HG03060 (cell line): ENCODE data around the gene MARCHF3.
"Not testable (repeated sequence)": the region's sequence is repeated elsewhere in the genome, so short reads cannot be mapped to it uniquely, and the experiment has no call there.

Experiments
- ATAC-seq: cut with Tn5 transposase; IDR thresholded peaks from one replicate; pipeline ENCODE4 v1.9.1; 2021; ENCODE audit warnings: low read depth, moderate number of reproducible peaks; ENCODE audit not compliant: unreplicated experiment

MARCHF3 gene

DNA sequence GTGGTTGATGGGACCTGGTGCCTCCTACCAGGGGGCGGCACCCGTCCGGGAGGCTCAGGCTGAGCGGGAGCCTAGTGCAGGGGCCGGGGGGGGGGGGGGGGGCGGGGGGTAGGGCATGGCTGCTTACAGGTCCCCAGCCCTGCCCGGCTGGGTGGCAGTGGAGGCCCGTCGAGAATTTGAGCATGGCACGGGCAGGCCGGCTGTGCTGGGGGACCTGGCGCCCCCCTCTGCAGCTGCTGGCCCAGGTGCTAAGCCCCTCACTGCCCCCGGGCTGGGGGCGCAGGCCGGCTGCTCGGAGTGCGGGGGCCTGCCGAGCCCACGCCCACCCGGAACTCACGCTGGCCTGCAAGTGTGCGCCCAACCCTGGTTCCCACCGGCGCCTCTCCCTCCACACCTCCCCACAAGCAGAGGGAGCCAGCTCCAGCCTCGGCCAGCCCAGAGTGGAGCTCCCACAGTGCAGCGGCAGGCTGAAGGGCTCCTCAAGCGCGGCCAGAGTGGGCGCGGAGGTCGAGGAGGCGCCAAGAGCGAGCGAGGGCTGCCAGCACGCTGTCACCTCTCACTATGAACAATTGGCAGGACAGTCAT is 175.7 kb downstream of the MARCHF3 start:
- ATAC-seq: no peak

GRCh38 chr5:126853541-126854307 is 176.6 kb downstream of the MARCHF3 start:
- not testable (repeated sequence) for ATAC-seq

DNA sequence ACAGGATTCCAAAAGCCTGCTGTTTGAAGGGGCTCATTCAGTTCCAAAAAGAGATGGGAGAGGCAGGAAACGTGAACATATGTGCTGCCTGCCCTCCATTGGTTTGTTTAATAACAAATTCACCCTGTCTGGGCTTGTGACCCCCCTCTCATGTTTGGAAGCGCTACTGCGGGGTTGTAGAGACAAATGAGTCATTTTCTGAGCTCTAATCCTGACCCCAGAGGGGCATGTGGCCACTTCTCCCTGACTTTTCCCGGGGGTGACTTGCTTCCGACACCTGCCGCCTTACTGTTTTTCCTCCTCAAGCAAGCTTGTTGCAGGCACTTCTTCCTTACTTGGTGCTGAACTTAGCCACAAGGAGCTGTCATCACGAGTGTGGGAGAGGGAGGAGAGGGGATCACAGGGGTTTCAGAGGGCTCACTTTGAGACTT is 177.5 kb downstream of the MARCHF3 start:
- no peak for ATAC-seq

DNA sequence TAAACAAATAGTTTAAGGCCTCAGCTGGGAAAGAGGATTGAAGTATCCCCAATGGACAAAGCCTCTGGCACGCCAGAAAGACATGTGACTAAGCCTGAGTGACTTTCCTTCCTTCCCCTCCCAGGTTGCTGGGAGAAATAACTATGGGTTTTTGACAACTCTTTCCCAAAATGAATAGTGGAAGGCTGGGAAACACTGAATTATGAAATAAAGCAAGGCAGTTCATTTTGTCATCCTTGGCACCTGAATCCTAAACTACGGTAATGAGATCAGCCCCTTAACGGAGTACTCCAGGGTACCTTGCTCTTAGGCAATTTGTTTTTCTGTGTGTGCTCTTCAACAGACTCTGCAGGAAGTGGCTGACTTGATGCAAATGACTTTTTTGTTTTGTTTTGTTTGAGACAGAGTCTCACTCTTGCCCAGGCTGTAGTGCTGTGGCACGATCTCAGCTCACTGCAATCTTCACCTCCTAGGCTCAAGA is 178.2 kb downstream of the MARCHF3 start:
- ATAC-seq: no peak

- no peak for ATAC-seq
These were observed 178.8 kb downstream of the MARCHF3 start for GRCh38 chr5:126851501-126852011.

GRCh38 chr5:126849101-126849678 is 181.2 kb downstream of the MARCHF3 start:
- no peak for ATAC-seq

DNA sequence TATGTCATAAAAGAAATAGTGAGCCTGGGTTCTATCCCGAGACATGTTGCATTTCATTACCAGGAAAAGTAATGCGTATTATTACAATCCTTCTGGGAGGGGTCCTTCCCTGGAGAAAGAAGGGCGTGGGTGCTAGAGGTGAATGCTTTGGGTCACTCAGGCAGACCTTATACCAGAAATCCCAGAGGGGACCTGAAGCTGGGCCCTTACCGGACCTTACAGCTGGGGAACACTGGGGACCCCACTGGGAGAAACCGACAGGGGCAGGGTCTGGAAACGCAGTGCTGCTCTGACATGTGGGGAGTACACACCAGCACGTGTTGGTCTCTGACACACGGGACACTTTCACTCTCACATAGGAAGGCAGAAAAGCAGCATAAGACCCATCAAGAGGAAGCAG is 182.1 kb downstream of the MARCHF3 start:
- ATAC-seq: no peak

DNA sequence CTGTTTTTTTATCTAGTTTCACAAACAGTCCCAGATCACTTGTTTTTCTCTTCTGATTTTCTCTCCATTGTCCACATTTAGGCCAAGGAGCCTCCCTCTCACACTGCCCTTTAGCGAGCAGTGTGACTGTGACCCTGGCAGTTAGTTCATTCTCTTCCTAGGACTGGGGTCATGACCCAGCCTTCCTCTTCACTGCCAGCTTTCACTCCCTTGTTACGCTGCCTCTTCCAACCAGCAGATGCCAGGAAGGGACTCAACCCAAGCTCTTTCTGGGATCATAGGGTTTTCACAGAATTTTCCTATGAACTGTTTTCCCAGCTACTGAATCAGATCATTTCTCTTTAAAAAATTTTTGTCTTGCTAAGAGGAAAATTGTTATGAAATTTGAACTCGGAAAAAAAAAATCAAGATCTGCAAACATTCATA is 182.5 kb downstream of the MARCHF3 start:
- ATAC-seq: no peak

DNA sequence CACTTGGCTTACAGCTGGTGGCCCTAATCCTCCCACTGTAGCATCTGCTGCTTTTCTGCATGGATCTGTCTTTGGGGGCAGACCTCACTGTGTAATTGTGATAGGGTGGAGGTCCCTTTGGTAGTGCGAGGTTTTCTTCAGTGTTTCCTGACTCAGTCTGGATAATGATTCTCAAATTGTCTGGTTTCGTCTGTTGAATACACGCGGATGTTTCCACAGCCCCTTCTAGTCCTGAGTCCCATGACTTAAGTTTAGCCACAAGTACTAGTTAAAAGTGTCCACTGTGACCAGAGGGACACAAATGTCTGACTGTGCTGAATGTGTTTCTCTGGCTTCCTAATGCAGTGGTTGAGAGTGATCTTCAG is 182.9 kb downstream of the MARCHF3 start:
- no peak for ATAC-seq

- ATAC-seq: no peak
These were observed 183.5 kb downstream of the MARCHF3 start for GRCh38 chr5:126846744-126847455.

- ATAC-seq: no peak
These were observed 184.0 kb downstream of the MARCHF3 start for GRCh38 chr5:126846344-126846743.

- ATAC-seq: not testable (repeated sequence)
These were observed 184.8 kb downstream of the MARCHF3 start for GRCh38 chr5:126845470-126846070.

DNA sequence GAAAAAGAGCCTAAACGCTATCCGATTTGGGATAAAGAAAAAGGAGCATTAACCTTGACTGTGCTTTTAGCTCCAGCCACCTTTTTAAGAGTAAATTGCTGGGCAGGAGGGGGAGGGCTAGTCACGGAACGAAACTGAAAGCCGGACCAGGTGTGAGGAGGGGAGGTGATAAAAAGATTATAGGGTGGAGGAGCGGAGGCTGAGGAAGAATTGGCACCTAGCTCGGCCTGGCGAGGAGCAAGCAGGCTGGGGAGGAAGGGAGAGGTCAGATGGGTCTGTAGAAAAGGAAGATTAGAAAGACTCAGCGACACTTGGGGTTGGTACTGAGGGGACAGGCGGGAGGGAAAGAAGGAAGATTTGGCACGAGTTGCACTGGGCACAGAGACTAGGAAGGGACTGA is 187.0 kb downstream of the MARCHF3 start:
- not testable (repeated sequence) for ATAC-seq

GRCh38 chr5:126839407-126839806 is 191.0 kb downstream of the MARCHF3 start:
- not testable (repeated sequence) for ATAC-seq

DNA sequence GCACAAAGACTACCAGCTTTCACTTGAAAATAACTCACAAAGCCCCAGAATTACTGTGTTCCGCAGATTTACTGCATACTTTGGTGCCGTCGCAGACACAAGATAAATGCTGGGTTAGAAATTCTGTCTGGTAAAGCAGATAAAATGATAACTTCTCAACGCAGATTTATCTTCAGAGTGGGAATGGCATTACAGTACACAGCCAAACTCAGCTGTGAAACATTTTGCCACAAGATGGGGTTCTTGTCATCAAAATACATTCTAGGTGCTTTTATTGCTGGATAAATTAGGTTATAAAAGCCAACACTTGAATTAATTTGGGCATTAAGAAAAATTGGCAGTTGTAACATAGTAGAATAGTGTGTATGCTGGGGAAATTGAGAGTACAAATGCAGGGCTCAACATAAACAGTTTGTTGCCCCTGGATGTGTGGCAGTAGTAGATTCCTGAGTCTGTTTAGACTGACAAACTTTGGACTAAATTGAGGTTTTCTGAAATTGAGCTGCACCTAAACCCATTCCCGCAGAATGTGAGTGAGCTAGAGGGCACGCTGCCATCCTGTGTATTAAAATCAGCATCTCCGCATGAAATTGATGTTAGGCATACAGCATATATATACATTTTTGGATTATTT is 192.3 kb downstream of the MARCHF3 start:
- no peak for ATAC-seq

- no peak for ATAC-seq
These were observed 193.1 kb downstream of the MARCHF3 start for GRCh38 chr5:126837242-126837641.

DNA sequence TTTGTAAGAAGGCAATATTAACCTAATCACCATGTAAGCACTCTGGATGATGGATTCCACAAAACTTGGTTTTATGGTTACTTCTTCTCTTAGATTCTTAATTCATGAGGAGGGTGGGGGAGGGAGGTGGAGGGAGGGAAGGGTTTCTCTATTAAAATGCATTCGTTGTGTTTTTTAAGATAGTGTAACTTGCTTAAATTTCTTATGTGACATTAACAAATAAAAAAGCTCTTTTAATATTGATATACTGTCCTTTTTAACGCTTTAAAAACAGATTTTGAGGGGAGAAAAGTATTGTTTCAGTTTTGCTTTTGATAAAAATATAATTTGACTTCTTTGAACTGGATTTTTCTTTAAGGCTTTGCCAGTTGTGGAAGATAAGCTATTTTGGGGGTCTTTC is 193.6 kb downstream of the MARCHF3 start:
- no peak for ATAC-seq

GRCh38 chr5:126831156-126831555 is 199.2 kb downstream of the MARCHF3 start:
- ATAC-seq: no peak

GRCh38 chr5:126830061-126830460 is 200.3 kb downstream of the MARCHF3 start:
- no peak for ATAC-seq

DNA sequence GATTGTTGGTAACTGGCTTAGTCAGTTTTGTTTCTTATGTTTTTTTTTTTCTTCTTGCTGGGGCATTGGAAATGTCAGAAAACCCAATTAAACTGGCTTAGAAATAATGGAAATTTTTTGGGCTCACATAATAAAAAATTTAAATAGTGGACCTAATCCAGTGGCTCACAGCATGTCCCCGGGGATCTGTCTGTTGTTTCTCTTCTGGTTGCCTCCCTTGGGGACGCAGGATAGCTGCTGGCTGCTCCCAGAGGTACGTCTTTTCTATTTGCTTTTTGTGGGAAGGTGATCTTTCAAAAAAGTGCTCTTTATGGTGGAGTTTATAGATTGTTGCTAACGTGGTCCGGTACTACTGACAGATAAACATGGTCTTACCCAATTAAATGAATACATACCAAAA is 201.3 kb downstream of the MARCHF3 start:
- ATAC-seq: no peak
